Osteoblast (primary cell): ENCODE results near the gene DDX10. TPM values are rescaled to one million over a fixed set of nuclear protein-coding genes. Genes with fewer than 3 reads are reported as not detected.

Experiments used
- DNase-seq: peaks from one replicate; pipeline ENCODE4 v3.0.0; 2011; ENCODE audit warnings: low spot score, mixed read lengths; ENCODE audit not compliant: insufficient read length; ENCODE audit errors: missing footprints
- H2AFZ ChIP-seq: 2 replicates; pipeline ENCODE4 v1.6.0; 2011; ENCODE audit warnings: mild to moderate bottlenecking, low read length
- H3K27ac ChIP-seq: 2 replicates; pipeline ENCODE4 v1.5.1; 2011; ENCODE audit warnings: mild to moderate bottlenecking, low read depth, low read length, moderate library complexity
- H3K27me3 ChIP-seq: 2 replicates; pipeline ENCODE4 v1.6.0; 2012; ENCODE audit warnings: mild to moderate bottlenecking, control low read depth, inconsistent platforms, low read length, moderate library complexity; ENCODE audit not compliant: insufficient read depth
- H3K36me3 ChIP-seq: 2 replicates; pipeline ENCODE4 v1.5.1; 2011; ENCODE audit warnings: mild to moderate bottlenecking, low read length, control low read depth, moderate library complexity; ENCODE audit not compliant: insufficient read depth
- H3K4me1 ChIP-seq: 2 replicates; pipeline ENCODE4 v1.5.1; 2011; ENCODE audit warnings: mild to moderate bottlenecking, low read length, control low read depth, moderate library complexity; ENCODE audit not compliant: insufficient read depth
- H3K4me2 ChIP-seq: 2 replicates; pipeline ENCODE4 v1.6.0; 2011; ENCODE audit warnings: mild to moderate bottlenecking, low read length; ENCODE audit not compliant: insufficient read depth
- H3K4me3 ChIP-seq: fragments of 200-600 bp; sonication (generic); 3 replicates; pipeline ENCODE4 v1.5.1; 2012; ENCODE audit warnings: mild to moderate bottlenecking, low read length, inconsistent platforms; ENCODE audit not compliant: insufficient read depth
- H3K79me2 ChIP-seq: 2 replicates; pipeline ENCODE4 v1.6.0; 2012; ENCODE audit warnings: mild to moderate bottlenecking, low read length, control low read depth, inconsistent platforms; ENCODE audit not compliant: insufficient read depth
- H3K9me3 ChIP-seq: 2 replicates; pipeline ENCODE4 v1.5.1; 2011; ENCODE audit warnings: low read depth, low read length, control low read depth
- H4K20me1 ChIP-seq: 2 replicates; pipeline ENCODE4 v1.6.0; 2012; ENCODE audit warnings: mild to moderate bottlenecking, low read length, control low read depth; ENCODE audit not compliant: insufficient read depth
- total RNA-seq: library from RNA; depleted of rRNA; stranded (reverse); fragments of >200 nt; gene quantifications from 2 replicates; pipeline ENCODE4 v1.2.3, GENCODE V29; 2012
- TF ChIP-seq, protein P1 (sequence below): IDR thresholded peaks from 2 replicates; pipeline ENCODE4 v1.5.1; 2011; ENCODE audit warnings: mild to moderate bottlenecking, low read depth, low read length, moderate library complexity; ENCODE audit errors: extremely low read depth

Gene DDX10
- total RNA-seq, 1 donor, result 16.6 TPM

DNA sequence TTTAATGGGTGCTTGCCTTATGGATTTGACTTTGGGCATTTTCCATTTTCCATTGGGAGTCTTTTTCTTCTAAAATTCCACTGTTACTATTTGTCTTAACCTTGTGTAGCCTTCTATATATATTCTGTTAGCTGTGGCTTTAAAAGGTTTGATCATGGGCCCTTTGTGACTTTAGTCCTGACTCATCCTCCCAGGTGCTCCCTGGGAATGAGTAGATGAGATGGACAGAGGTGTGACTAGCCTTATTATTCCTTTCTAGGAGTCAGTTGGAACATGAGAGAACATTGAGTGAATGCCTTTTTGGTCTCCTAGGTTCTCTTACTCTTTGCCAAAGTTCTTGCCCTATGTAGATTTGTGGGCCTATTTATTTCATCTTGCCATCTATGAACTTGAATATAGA, 39.0 kb downstream of the DDX10 start:
- no peak overlapping the region for H2AFZ ChIP-seq
- no peak overlapping the region for H3K4me3 ChIP-seq
- H3K4me1 ChIP-seq, result peaks cover 4% of the 10 kb centered on the region
- H3K36me3 ChIP-seq, result peaks cover 37% of the 10 kb centered on the region
- H3K27me3 ChIP-seq, result no peaks in the 10 kb centered on the region
- TF ChIP-seq, protein P1, sequence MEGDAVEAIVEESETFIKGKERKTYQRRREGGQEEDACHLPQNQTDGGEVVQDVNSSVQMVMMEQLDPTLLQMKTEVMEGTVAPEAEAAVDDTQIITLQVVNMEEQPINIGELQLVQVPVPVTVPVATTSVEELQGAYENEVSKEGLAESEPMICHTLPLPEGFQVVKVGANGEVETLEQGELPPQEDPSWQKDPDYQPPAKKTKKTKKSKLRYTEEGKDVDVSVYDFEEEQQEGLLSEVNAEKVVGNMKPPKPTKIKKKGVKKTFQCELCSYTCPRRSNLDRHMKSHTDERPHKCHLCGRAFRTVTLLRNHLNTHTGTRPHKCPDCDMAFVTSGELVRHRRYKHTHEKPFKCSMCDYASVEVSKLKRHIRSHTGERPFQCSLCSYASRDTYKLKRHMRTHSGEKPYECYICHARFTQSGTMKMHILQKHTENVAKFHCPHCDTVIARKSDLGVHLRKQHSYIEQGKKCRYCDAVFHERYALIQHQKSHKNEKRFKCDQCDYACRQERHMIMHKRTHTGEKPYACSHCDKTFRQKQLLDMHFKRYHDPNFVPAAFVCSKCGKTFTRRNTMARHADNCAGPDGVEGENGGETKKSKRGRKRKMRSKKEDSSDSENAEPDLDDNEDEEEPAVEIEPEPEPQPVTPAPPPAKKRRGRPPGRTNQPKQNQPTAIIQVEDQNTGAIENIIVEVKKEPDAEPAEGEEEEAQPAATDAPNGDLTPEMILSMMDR, result no peak
- H4K20me1 ChIP-seq, result no peaks in the 10 kb centered on the region
- H3K79me2 ChIP-seq, result no peaks in the 10 kb centered on the region
- DNase-seq, result no peak
- H3K27ac ChIP-seq, result no peak overlapping the region
- peaks cover 2% of the 10 kb centered on the region for H3K9me3 ChIP-seq
- H3K4me2 ChIP-seq, result no peak overlapping the region

DNA sequence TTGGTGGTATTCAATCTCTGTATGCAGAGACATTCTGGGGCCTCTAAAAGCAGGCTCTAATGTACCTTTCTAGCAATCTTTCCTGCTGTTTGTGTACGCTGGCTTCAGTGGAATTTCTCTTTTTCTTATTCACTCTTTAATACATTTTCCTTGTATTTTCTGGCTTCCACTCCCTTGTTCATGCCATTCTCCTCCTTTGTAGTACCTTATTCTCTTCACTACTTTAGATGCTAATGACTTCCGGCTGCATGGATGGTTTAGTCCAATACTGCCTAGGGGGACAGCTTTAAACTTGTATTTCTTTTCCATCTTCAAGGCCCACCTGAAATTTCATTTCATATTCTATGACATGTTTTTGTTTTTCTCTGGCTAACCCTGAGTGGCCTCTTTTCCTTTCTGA, 40.2 kb downstream of the DDX10 start:
- Histone ChIP-seq H4K20me1 (no peaks in the 10 kb centered on the region), H3K27me3 (no peaks in the 10 kb centered on the region), H3K4me2 (no peak overlapping the region), H3K4me1 (no peaks in the 10 kb centered on the region), H3K4me3 (no peak overlapping the region), H2AFZ (no peak overlapping the region), H3K27ac (no peak overlapping the region), H3K36me3 (peaks cover 32% of the 10 kb centered on the region), H3K9me3 (peaks cover 2% of the 10 kb centered on the region), H3K79me2 (peaks cover 3% of the 10 kb centered on the region)
- TF ChIP-seq, protein P1, result no peak
- no peak for DNase-seq

DNA sequence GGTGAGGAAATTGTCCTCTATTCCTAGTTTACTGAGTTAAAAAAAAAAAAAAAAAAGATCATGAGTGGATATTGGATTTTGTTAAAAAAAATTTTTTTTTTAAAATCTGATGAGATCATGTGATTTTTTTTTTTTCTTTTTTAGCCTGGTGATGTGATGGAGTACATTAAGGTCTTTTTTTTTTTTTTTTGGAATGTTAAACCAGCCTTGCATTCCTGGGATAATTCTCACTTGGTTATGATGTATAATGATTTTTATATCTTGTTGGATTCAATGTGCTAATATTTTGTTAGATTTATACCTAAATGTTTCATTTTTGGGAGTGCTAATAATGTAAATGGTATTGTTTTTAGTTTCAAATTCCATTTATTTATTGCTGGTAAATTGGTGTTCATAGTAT, 43.3 kb downstream of the DDX10 start:
- H3K79me2 ChIP-seq, result peaks cover 8% of the 10 kb centered on the region
- no peaks in the 10 kb centered on the region for H4K20me1 ChIP-seq
- no peaks in the 10 kb centered on the region for H3K4me1 ChIP-seq
- H2AFZ ChIP-seq, result no peak overlapping the region
- TF ChIP-seq, protein P1, result no peak
- H3K27ac ChIP-seq, result no peak overlapping the region
- H3K9me3 ChIP-seq, result peaks cover 2% of the 10 kb centered on the region
- no peak overlapping the region for H3K4me3 ChIP-seq
- H3K27me3 ChIP-seq, result no peaks in the 10 kb centered on the region
- peaks cover 40% of the 10 kb centered on the region for H3K36me3 ChIP-seq
- no peak overlapping the region for H3K4me2 ChIP-seq
- DNase-seq, result no peak

DNA sequence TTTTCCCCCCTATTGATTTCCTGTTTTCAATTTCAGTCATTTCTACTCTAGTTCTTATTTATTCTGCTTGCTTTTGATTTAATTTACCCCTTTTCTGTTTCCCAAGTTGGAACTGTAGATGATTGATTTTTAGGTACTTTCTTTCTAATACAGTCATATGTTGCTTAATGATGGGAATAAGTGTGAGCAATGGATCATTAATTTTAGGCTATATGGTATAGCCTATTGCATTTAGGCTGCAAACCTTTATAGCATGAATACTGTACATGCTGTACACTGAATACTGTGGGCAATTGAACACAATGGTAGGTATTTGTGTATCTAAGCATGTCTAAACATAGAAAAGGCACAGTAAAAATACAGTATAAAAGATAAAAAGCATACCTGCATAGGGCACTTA, 44.9 kb downstream of the DDX10 start:
- TF ChIP-seq, protein P1, result no peak
- Histone ChIP-seq H3K4me2 (no peak overlapping the region), H3K27me3 (no peaks in the 10 kb centered on the region), H3K9me3 (peaks cover 2% of the 10 kb centered on the region), H3K4me3 (no peak overlapping the region), H3K27ac (no peak overlapping the region), H3K79me2 (peaks cover 8% of the 10 kb centered on the region), H4K20me1 (no peaks in the 10 kb centered on the region), H2AFZ (no peak overlapping the region), H3K36me3 (peaks cover 38% of the 10 kb centered on the region), H3K4me1 (no peaks in the 10 kb centered on the region)
- DNase-seq, result no peak
